Measurements from ENCODE around the gene RBM43.

DNA sequence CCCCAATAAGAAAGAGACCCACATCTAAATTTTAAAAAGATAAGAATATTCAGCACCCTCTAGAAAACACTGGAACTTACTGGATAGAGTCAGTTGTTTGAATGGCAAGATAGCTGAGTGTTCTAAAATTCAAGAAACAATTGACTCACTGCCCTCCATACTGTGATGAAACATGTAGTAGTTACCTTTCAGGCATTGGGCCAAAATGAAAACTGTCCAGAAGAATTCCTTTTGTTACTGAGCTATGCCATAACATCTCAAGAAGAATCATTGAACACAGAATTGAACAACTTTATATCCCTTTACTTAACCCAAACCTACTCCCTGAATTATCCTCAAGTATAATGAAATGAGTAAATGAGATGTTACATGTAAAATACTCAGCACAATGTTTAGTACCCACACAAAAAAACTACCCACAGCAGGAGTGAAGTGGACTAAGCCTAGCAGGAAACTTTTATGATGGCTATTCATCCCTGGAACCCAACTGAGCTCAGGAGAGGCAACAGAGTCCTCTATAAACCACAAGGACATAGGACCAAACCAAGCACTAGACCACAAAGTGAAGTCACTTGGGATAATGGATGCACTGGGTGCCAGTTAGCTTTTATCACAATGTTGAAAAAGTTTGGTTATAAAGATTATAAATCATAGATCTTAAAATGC lies 32.7 kb downstream of the RBM43 start:
- TF ChIP-seq, protein P1, sequence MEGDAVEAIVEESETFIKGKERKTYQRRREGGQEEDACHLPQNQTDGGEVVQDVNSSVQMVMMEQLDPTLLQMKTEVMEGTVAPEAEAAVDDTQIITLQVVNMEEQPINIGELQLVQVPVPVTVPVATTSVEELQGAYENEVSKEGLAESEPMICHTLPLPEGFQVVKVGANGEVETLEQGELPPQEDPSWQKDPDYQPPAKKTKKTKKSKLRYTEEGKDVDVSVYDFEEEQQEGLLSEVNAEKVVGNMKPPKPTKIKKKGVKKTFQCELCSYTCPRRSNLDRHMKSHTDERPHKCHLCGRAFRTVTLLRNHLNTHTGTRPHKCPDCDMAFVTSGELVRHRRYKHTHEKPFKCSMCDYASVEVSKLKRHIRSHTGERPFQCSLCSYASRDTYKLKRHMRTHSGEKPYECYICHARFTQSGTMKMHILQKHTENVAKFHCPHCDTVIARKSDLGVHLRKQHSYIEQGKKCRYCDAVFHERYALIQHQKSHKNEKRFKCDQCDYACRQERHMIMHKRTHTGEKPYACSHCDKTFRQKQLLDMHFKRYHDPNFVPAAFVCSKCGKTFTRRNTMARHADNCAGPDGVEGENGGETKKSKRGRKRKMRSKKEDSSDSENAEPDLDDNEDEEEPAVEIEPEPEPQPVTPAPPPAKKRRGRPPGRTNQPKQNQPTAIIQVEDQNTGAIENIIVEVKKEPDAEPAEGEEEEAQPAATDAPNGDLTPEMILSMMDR (IDR thresholded peaks at IDR 0.05; ENCODE audit: poor library complexity): no peak
- TF ChIP-seq EZH2 (IDR thresholded peaks at IDR 0.05; ENCODE audit: borderline replicate concordance) (no peak), EZH2phosphoT487 (IDR thresholded peaks at IDR 0.05; ENCODE audit: low read depth, severe bottlenecking, unreplicated experiment) (no peak)

All from hepatocyte (in vitro differentiated cells).